NCI-H1105 (cell line): ENCODE data around the gene RANBP6.
A peak's percentile ranks its signal among the peaks of the same experiment; 100 is the strongest.
"Not testable (repeated sequence)": the region's sequence is repeated elsewhere in the genome, so short reads cannot be mapped to it uniquely, and the experiment has no call there.

Experiments
- DNase-seq: peaks from one replicate; lab custom pipeline; 2025; lab: John Stamatoyannopoulos, UW

The RANBP6 gene

DNA sequence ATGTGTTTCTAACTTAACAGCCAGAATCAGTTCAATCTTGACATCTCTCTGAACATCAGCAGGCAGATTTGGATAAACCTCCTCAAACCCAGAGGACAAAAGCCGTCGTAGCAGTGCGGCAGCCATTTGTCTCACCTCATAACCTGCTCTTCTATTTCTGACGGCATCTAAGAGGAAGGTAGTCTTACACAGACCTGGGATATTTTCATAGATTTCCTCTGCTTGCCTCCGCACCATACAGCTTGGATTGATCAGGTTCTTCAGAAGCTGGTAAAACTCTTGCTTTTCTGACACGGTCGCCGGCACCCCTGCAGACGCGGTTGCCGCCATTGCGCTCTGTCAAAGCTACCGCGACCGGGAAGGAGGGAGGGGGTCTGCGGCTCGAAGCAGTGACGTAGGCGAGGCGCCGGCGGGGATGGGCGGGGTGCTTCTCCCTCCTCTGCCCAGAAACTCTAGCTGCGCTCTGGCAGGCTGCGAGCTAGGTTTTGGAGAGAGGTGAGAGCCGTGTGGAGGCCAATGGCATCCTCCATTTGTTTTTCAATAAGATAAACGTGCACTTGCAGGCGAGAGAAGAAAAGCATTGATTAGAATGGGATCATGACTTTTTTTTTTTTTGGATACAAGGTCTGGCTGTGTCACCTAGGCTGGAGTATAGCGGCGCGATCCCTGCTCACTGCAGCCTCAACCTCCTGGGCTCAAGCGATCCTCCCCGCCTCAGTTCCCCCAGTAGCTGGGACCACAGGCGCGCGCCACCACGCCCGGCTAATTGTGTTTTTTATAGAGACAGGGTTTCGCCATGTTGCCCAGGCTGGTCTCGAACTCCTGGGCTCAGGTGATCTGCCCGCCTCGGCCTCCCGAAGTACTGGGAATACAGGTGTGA, at the start of gene RANBP6:
Gene RANBP6, minus strand, starts transcription at position 347 of the 880 bp plus-strand sequence. Its CDS starts 17 bp downstream, at position 330.
- peak; percentile 82 for DNase-seq

DNA sequence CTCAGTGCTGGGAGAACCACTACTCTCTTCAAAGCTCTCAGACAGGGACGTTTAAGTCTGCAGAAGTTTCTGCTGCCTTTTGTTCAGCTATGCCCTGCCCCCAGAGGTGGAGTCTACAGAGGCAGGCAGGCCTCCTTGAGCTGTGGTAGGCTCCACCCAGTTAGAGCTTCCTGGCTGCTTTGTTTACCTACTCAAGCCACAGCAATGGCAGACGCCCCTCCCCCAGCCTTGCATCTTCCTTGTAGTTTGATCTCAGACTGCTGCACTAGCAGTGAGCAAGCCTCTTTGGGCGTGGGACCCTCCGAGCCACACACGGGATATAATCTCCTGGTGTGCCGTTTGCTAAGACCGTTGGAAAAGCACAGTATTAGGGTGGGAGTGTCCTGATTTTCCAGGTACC, 47.7 kb upstream of the RANBP6 start:
- DNase-seq, result not testable (repeated sequence)

GRCh38 chr9:6055666-6056065, 40.2 kb upstream of the RANBP6 start:
- no peak for DNase-seq

GRCh38 chr9:6055216-6055615, 39.8 kb upstream of the RANBP6 start:
- DNase-seq, result peak; percentile 64

DNA sequence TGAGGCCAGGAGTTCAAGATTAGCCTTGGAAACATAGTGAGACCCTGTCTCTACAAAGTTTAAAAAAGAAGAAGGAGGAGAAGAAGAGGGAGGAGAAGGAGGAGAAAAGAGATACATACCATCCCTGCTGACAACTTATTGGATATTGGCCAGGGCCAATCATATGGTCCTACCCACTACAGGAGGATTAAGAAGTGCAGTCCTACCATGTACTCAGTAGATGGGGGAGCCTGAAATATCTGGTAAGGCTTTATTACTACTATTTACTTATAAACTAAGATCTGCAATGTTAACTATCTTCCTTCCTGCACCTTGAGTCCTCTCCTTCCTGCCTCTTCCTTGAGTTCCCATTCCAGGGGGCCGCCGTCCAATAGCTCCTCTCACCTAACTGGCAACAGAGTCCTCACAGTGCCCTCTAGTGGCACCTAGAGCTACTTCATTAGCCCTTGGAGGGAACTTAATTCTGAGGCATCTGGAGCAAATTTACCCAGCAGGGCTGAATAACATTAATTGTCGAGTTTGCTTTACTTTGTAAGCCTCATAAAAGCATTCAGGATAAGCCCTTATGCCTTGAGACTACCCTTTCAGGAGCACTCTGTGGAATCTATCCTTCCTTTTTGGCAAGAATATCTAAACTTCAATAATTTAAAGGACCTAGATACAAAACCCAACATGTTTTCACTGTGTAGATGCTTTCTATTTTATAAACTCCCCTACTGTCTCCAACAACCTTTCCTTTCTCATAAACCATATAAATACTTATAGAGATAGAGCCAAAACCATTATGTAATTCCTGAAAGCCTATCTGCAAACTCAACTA, 39.1 kb upstream of the RANBP6 start:
- DNase-seq, result peak; percentile 73

GRCh38 chr9:6052293-6052919, 37.0 kb upstream of the RANBP6 start:
- DNase-seq, result no peak

GRCh38 chr9:6051511-6051950, 36.1 kb upstream of the RANBP6 start:
- no peak for DNase-seq

DNA sequence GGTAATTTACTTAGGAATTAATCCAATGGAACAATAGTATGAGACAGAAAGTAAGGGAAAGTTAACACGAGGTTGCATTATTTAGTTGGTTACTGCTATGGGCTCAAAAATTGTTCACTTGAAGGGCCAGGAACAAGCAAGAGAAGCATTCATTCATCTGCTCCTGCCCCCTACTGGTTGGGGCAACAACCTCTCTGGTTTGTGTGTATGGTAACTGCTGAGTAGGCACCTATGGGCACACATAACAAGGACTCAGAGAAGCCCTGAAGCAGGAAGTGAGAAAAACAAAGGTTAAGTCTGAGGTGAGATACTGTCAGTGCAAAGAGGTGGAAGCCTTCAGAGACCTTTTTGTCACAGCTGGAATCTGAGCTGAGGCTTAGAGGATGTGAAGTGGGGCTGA, 34.4 kb upstream of the RANBP6 start:
- DNase-seq, result no peak

DNA sequence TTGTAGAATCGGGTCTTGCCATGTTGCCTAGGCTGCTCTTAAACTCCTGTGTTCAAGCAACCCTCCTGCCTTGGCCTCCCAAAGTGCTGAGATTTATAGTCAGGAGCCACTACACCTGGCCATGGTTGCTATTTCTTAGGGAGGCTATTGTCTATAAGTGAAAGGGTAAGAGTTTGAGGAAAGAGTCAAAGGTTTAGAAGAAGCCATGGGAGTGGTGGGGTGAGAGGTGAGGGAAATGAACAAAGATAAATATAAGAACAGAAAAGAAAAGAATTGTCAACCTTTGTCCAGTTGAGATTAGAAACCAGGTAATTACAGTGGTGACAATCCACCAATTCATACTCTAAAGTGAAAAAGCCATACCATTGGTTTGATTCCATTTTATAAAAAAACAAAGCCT, 32.6 kb upstream of the RANBP6 start:
- DNase-seq, result no peak

GRCh38 chr9:6047020-6047419, 31.6 kb upstream of the RANBP6 start:
- no peak for DNase-seq

DNA sequence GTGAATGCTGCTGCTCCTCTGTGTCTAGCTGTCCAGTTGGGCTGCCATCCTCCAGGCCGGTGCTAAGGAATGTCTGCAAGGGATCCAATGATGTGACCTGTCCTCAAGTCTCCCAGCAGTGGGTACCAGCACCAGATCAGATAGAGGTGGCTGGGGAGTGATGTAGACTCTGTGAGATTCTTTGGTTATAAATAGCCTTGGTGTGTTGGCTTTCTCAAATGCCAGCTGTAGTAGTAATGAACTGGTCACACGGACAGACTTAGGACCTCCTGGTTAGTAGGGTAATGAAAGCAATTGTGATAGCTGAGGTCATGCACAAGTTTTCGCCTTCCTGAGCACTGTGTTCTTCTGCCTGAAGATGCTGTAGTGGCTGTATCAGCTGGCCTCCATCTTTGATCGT, 29.9 kb upstream of the RANBP6 start:
- no peak for DNase-seq

- DNase-seq, result no peak
Observed at GRCh38 chr9:6040077-6040476, 24.7 kb upstream of the RANBP6 start.

GRCh38 chr9:6036391-6036790, 21.0 kb upstream of the RANBP6 start:
- DNase-seq, result no peak

GRCh38 chr9:6034954-6035353, 19.5 kb upstream of the RANBP6 start:
- no peak for DNase-seq

- DNase-seq, result no peak
Observed at GRCh38 chr9:6029604-6030274, 14.3 kb upstream of the RANBP6 start.

GRCh38 chr9:6024035-6024554, 8.7 kb upstream of the RANBP6 start:
- DNase-seq, result no peak

DNA sequence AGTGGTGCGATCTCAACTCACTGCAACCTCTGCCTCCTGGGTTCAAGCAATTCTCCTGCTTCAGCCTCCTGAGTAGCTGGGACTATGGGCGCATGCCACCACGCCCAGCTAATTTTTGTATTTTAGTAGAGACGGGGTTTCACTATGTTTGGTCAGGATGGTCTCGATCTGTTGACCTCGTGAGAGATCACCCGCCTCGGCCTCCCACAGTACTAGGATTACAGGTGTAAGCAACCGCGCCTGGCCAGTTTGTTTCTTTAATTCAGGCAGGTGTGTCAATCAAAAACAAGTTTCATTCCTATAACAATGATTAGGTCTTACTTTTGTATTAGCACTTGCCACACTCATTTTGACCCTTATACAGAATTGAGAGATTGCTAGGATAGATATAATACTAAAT, 1.6 kb upstream of the RANBP6 start:
- DNase-seq, result not testable (repeated sequence)

DNA sequence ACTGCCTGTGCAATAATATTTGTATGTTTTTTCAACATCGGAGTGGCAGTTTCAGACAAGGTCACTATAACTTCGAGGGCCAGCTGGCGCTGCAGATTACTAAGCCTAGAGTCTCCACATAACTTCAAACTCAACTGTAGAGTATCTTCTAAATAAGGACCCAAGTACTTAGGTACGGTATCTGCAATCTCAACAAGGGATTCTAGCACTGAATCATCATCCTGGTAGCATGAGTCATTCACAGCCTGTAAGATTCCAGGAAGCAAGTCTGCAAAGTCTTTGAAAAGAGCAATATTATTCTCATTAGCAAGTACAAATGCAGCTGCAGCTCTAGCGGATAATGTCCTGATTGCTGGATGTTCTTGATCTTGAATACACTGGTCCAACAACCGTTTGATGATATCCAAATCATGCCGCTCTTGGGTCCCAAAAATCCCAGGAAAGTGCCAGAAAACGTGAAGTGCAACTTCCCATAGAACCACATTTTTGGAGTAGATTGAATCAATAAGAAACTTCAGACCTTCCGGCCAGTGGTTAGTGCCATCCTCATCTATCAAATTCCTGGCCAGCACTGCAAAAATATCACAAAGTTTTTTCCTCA, 654 bp downstream of the RANBP6 start:
- no peak for DNase-seq

GRCh38 chr9:6008169-6008979, 7.0 kb downstream of the RANBP6 start:
- peak; percentile 98 for DNase-seq

DNA sequence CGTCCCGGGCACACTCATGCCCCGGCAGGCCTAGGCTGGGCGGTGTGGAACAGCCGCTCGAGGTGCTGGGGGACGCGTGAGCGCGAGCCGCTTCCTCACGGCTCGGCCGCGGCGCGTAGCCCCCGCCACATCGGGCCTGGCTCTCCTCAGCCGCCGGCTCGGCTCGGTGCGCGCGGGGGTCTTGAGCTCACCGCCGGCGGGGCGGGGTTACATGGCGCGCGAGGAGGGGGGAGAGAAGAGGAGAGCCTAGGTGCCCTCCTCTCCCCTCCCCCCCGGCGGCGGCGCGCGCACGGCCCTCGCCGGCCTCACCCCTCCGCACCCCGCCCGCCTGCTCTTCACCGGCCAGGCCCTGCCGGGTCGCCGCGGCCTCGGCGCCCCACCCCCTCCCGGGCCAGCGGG, 7.7 kb downstream of the RANBP6 start:
- DNase-seq, result peak; percentile 80
